PFSK-1 (cell line): Measurements from ENCODE around the gene REPS2.

Experiments used
- FOXP2 ChIP-seq: optimal IDR thresholded peaks from 2 replicates; pipeline ENCODE3; 2011; ENCODE audit warnings: borderline replicate concordance, control low read depth, inconsistent platforms; ENCODE audit not compliant: insufficient read depth; ENCODE audit errors: extremely low read length, extremely low read depth
- POLR2AphosphoS5 ChIP-seq: IDR thresholded peaks from 2 replicates; pipeline ENCODE4 v1.6.1; 2012; ENCODE audit warnings: low read depth, mild to moderate bottlenecking, control low read depth, low read length, moderate library complexity
- REST ChIP-seq, 2 experiments: IDR thresholded peaks; 2 replicates each; pipeline versions ENCODE4 v1.6.1 to v1.8.0; 2011 to 2012; ENCODE audit warnings: low read depth in 2 of 2, low read length in 2 of 2, control low read depth in 1 of 2, inconsistent platforms in 1 of 2, mild to moderate bottlenecking in 1 of 2, moderate library complexity in 1 of 2; ENCODE audit not compliant: insufficient read depth in 1 of 2

GRCh38 chrX:17104433-17104832, 158.0 kb downstream of the REPS2 start:
- no peak for TF ChIP-seq POLR2AphosphoS5
- no peak for TF ChIP-seq FOXP2
- TF ChIP-seq REST (IDR thresholded peaks at IDR 0.05; ENCODE audit: insufficient read depth in 1 of 2, low read depth in 2 of 2, low read length in 2 of 2): no peak
